ENCODE measurements around the gene SNHG17.

DNA sequence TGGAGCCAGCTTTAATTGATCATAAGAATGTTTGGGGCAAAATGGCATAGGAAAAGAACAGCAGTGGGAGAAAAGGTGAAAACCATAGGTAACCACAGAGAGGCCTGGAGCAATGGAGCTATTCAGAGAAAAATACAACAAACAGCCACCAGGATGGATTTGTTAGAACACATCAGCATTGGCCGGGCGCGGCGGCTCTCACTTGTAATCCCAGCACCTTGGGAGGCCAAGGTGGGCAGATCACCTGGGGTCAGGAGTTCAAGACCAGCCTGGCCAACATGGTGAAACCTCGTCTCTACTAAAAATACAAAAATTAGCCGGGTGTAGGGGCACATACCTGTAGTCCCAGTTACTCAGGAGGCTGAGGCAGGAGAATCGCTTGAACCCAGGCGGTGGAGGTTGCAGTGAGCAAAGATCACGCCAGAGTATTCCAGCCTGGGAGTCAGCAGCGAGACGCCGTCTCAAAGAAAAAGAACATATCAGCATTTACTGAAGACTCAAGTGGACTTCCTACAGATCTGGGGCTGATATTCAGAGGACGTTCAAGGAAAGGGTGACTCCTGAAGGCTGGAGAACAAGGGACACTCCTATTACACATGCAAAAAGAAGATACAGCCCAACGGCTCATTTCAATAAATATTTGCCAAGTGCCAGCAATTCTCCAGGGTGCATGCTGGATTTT is 20.2 kb downstream of the SNHG17 start:
- TF ChIP-seq, protein P1, sequence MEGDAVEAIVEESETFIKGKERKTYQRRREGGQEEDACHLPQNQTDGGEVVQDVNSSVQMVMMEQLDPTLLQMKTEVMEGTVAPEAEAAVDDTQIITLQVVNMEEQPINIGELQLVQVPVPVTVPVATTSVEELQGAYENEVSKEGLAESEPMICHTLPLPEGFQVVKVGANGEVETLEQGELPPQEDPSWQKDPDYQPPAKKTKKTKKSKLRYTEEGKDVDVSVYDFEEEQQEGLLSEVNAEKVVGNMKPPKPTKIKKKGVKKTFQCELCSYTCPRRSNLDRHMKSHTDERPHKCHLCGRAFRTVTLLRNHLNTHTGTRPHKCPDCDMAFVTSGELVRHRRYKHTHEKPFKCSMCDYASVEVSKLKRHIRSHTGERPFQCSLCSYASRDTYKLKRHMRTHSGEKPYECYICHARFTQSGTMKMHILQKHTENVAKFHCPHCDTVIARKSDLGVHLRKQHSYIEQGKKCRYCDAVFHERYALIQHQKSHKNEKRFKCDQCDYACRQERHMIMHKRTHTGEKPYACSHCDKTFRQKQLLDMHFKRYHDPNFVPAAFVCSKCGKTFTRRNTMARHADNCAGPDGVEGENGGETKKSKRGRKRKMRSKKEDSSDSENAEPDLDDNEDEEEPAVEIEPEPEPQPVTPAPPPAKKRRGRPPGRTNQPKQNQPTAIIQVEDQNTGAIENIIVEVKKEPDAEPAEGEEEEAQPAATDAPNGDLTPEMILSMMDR (conservative IDR thresholded peaks at IDR 0.05; ENCODE audit: low read depth, low read length): no peak
- TF ChIP-seq RFX5 (IDR thresholded peaks at IDR 0.05; ENCODE audit: low read depth, low read length) (no peak), MAZ (IDR thresholded peaks at IDR 0.05; ENCODE audit: borderline replicate concordance, low read depth, low read length) (no peak), POLR2A (IDR thresholded peaks at IDR 0.05; ENCODE audit: low read depth, low read length) (no peak), SMC3 (IDR thresholded peaks at IDR 0.05; ENCODE audit: low read depth, low read length) (no peak)
- TF ChIP-seq, protein P2, sequence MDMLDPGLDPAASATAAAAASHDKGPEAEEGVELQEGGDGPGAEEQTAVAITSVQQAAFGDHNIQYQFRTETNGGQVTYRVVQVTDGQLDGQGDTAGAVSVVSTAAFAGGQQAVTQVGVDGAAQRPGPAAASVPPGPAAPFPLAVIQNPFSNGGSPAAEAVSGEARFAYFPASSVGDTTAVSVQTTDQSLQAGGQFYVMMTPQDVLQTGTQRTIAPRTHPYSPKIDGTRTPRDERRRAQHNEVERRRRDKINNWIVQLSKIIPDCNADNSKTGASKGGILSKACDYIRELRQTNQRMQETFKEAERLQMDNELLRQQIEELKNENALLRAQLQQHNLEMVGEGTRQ (IDR thresholded peaks at IDR 0.05; ENCODE audit: low read depth, low read length): no peak
